Gastrocnemius medialis (tissue), 4 donors: ENCODE data around the gene GALNT14.

Experiments used
- CTCF ChIP-seq, 5 experiments: fragments of 450-650 bp in 3 of 5; fragments of 200-600 bp in 2 of 5; sonication (generic) in 2 of 5; IDR thresholded peaks in 4 of 5; conservative IDR thresholded peaks in 1 of 5; 1 replicate in 4 of 5; 2 replicates in 1 of 5; pipeline ENCODE4 v1.5.1; 2016 to 2019; ENCODE audit warnings: antibody characterized with exemption in 5 of 5, mild to moderate bottlenecking in 3 of 5, moderate library complexity in 3 of 5
- POLR2A ChIP-seq, 2 donors: fragments of 450-650 bp; IDR thresholded peaks; one replicate each; pipeline ENCODE4 v1.6.1; 2017; ENCODE audit warnings: antibody characterized with exemption in 2 of 2, mild to moderate bottlenecking in 2 of 2, moderate library complexity in 2 of 2

GRCh38 chr2:30963184-30963583 is 175.1 kb downstream of the GALNT14 start:
- TF ChIP-seq CTCF (IDR thresholded peaks at IDR 0.05 in 4 of 5, conservative IDR thresholded peaks at IDR 0.05 in 1 of 5) = no peak
- TF ChIP-seq POLR2A (IDR thresholded peaks at IDR 0.05) = no peak
